HG03097 (cell line): ENCODE measurements around the gene PPT2.
"Not testable (repeated sequence)": the region's sequence is repeated elsewhere in the genome, so short reads cannot be mapped to it uniquely, and the experiment has no call there.

Source experiments
- ATAC-seq: cut with Tn5 transposase; IDR thresholded peaks from one replicate; pipeline ENCODE4 v1.9.1; 2021; ENCODE audit not compliant: unreplicated experiment, low FRiP score

PPT2 gene

DNA sequence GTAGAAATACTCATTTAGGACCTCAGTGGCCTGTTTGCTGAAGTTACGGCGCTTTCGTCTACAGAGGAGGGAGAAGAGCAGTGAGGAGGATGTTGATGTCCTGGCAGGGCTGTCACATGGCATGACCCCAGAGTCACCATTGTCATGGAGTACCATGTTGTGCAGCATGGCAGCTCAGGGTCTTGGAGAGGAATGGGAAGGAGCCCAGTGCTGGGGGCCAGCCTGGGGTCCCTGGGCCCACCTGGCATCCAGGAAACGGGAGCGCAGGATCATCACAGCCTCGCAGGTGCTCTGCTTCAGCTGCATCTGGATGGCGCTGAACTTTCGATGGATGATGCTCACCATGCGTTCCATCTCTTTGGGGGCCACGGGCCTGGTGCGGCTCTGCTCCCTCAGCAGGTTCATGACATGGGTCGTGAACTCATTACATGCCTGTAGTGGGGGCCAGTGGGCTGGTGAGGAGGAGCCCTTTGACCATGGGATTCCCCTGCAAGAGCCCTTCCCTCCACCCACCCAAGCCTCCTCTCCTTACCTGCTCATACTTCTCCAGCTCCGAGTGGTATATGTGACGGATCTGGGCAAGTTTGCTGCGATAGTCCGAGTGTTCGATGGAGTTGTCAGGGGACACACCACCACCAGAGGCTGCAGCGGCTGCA, 33.9 kb downstream of the PPT2 start:
- not testable (repeated sequence) for ATAC-seq

DNA sequence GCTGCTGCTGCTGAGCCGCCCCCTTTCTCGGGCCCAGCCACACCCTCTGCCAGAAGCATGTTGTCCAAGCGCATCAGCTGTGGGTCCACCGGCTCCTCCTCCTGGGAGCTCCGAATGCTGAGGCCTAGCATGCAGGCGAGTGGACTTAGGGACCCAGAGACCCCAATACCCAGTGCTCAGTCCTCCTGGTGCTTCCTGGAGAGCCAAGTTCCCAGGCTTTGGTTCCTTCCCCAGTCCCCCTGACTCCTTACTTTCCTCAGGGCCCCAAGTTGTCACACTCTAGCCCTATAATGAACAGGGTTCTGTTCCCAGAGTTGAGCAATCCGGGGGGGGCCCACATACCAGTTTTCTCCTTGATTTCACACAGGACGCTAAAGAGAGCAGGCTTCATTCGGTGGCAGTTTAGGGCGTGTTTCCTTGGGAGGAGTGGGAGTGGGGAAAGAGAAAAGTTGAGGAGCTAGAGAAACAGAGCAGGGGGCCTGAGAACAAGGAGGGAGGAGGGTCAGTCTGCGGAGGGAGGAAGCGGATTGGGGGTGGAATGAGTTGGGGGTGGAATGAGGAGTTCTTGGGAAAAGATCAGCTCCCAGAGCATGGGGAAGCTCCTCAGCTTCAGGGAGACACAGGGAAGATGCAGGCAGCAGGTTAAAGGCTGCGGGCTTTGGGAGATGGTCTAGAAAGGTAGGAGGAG, 34.6 kb downstream of the PPT2 start:
- no peak for ATAC-seq

DNA sequence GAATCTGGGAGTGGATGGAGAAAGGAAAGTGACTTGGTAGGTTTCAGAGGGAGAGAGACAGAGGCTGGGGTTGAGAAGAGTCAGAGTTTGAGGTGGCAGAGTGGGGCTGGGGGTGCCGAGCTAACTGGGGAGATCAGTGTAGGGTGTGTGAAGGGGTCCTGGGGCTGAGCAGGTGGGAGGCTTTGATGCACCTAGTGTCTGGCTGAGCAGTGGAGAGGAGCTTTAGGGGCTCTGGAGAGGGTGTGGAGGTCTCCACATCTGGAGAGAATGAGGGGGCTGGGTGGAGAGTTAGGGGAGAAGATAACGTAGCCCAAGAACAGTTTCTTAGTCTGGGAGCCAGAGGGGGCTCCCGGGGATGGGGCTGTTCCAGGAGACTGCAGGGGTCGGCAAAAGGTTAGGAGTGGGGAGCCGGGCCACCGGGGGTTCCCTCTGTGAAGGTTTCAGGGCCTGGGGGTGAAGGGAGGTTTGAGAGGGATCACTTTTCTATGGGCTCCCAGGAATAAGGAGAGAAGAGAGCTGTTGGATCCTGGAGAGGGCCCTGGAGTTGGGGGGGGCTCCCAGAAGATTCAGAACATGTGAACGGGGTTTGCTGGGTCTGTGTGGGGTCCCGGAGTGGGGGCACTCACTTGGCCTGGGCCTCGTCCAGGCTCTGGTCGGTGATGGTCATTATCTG, 35.3 kb downstream of the PPT2 start:
- ATAC-seq: no peak

DNA sequence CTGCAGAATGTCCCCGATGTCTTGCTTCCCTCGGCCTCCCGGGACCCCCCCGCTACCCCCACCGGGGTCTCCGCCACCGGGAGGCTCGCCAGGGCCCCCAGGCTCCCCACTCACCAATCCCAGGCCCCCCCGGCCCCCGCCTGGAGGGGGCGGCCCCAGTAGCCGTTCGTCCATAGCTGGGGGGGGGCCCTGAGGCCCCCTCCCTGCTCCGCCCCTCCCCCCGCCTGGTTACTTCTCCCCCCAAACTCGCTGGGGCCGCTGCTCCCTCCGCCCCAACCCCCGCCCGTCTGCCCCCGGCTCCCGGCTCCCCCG, 35.8 kb downstream of the PPT2 start:
- no peak for ATAC-seq

DNA sequence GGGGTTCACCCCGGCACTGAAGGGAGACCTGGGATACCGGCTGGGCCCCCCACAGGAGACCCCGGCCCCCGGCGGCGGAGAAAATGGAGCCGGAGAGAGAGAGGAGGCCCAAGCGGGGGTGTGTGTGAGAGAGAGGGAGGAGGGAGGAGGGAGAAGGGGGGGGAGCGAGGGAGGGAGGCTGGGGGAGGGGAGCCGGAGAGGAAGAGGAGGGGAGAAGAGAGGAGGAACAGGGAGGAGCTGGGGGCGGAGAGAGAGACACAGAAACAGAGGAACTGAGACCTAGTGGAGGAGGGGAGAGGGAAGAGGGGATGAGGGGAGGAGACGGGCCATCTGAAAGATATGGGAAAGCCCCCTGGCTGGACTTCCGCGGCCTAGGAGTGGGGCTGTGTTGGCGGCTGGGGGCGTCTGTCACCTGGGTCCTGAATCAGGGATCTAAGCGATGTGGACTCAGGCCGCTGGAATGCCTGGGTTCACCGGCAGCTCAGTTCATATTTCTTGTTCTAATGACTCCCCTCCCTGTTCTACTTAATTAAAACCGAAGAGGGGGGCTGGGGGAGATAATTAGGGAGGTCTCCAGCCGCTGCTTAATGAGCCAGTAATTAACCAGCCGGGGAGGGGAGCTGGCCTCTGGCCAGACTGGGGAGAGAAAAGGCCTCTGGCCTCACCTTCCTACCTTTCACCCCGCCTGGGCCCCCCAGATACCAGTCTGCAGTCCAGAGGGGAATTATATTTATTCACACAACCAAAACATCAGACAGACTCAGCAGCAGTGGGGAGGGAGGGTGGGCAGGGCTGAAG, 36.3 kb downstream of the PPT2 start, which contains the start of gene PBX2:
Gene PBX2 (minus strand): TSS at position 149 of the 798 bp plus-strand sequence. CDS start 287 bp downstream, outside the sequence.
- ATAC-seq: no peak

DNA sequence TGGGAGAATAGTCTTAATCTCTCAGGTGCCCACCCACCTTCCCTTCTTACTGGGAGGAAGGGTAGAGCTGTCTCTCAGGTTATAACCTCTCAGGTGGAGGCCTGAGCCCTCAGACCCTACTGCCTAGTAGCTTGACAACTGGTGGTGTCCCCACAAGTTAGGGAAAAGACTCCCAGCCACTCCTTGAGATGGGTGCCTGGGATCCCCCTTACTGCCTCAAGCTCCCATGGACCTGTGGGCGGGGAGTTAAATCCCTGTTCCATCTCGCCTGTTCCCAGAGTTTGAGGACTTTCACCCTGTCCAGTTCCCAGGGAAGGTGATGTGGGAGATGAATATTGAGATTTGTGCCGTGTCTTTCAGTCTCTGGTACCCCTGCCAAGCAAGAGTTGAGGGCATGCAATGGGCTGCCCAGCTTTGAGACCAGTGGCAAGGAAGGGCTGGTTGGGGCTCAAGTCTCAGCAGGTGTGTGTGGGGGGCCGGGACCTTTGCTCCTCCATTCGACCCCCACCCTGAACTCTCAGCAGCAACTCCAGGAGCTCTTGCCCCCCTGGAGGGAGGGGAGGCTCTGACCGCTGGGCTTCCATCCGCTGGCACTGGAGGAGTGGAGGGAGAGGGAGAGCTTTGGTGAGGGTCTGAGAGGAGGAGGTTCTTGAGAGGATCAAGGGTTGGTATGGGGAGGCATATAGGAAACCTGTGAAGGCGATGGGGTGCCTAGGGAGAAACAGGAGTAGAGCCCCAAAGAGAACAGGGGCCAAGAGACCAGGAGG, 37.2 kb downstream of the PPT2 start:
- ATAC-seq: no peak

DNA sequence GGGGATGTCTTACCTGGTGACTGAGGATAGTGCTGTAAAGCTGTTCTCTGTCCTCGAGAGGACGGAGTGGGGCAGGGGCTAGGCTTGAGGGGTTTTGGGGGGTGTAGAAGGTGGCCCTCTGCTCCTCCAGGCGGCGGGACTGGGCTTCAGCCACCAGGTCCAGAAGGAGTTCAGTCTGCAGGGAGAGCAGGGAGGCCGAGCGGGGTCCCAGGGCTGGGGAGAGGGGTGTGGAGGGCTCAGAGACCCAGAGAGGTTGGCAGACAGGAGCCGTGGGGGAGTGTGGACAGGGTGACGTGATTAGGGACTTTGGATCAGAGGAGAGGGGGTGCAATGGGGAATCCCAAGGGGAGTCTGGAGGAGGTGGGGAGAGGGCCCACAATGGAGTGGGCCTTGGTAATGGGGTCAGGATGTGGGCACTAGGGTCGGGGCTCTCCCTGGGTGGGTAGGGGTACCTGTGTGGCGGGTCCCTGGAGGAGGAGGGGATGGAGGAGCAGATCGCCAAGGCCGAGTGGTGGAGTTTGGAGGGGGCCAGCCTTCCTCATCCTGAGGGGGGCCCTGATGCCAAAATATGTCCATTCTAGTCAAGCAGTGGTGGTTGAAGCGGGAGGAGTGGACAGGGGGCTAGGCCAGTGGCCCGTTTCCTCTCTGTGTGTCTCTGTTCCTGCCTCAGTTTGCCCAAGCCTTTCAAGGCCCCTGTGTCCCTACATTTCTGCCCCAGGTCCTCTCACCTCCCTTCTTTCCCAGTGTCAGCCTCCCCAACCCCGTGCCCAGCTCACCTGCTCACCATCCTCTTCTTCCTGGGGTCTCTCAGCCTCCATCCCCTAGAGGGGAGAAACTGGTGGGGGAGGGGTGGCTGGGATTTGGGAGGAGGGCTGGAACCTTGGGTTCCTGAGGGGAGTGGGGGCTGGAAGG, 38.0 kb downstream of the PPT2 start:
- no peak for ATAC-seq

DNA sequence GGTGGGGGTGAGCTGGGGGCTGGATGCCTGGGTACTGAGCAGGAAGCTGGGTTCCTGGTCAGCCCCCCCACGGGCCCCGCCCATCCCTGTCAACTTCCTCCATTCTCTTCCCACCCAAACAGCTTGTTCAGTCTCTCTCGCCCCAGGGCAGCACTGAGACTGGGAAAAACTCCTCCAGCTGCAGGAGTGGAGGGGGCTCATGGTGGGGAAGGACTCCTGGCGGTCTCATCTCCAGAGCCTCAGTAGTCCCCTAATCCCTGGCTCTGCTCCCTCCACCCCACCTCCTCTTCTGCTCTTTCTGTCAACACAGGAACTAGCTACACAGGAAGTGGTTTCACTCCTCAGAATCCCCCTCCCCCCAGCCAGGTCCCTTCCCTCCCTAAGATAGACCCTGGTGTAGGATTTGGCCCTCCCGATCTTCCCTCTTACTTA, 38.7 kb downstream of the PPT2 start, which contains the start of gene GPSM3:
Gene GPSM3 (minus strand): TSS at position 36 of the 432 bp plus-strand sequence. CDS start 130 bp downstream, outside the sequence.
- no peak for ATAC-seq

DNA sequence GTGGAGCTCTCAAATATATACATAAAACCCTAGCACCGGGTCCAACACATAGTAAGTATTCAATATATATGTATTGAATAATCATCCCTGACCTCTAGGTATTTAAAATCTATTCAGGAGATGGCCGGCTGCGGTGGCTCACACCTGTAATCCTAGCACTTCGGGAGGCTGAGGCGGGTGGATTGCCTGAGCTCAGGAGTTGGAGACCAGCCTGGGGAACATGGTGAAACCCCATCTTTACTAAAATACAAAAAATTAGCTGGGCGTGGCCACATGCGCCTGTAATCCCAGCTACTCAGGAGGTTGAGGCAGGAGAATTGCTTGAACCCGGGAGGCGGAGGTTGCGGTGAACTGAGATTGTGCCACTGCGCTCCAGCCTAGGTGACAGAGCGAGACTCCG, 39.2 kb downstream of the PPT2 start:
- not testable (repeated sequence) for ATAC-seq

DNA sequence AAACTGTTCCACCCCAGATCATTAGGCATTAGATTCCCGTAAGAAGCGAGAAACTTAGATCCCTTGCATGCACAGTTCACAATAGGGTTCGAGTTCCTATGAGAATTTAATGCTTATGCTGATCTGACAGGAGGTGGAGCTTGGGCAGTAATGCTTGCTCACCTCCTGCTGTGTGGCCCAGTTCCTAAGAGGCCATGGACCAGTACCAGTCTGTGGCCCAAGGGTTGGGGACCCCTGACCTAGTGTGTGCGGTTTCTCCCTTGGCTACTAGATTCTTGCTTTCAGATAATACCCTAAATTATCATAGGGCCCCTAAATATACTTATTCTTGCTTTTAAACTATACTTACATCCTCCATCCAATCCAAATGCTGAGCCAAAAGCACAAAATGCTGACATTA, 40.4 kb downstream of the PPT2 start:
- ATAC-seq: no peak

DNA sequence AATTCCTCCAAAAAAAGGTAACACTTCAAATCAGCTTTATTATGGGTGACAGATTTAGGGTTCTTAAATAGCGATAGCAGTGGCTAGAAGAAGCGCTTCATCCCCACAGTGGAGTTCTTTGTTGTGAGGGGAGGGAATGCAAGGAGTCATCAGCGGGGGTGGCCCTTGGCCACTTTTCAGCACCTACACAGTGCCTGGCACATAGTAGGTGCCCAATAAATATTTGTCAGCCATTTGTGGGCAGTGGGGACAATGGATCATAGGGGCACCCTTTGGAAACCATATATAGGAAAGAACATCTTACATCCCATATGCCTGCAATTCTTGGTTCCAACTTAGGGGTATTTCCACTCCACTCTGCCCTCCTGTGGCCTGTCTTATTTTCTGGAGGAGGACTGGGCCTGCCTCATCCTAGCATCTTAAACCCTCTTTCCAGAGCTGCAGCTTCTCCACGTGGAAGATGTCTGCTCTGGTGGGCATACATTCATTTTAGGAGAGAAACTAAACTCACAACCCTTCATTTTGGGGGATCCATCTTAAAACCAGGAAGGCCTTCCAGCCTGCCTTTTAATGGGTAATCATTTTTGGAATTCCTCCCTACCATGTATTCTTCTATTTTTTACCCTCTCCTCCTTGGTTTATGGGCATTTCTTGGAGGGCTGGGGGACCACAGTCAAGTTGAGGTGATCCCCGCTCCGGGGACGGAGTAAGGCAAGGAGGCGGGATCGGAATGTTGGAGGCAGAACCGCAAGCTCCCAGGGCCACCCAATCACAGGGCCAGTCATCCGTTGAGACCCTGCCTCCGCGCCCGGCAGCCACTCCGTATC, 41.1 kb downstream of the PPT2 start:
- no peak for ATAC-seq

DNA sequence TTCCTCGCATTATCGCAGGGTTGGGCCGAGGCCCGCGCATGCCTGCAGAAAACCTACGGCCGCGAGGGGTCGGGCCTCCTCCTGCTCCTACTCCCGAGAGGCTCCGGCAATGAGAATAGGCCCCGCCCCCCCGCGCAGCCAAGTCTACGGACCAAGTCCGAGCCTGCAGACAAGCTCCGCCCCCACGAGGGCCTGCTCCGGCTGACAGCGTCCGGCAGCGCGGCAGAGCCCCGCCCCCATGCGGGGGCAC, 41.6 kb downstream of the PPT2 start:
- peak; percentile 78 for ATAC-seq

DNA sequence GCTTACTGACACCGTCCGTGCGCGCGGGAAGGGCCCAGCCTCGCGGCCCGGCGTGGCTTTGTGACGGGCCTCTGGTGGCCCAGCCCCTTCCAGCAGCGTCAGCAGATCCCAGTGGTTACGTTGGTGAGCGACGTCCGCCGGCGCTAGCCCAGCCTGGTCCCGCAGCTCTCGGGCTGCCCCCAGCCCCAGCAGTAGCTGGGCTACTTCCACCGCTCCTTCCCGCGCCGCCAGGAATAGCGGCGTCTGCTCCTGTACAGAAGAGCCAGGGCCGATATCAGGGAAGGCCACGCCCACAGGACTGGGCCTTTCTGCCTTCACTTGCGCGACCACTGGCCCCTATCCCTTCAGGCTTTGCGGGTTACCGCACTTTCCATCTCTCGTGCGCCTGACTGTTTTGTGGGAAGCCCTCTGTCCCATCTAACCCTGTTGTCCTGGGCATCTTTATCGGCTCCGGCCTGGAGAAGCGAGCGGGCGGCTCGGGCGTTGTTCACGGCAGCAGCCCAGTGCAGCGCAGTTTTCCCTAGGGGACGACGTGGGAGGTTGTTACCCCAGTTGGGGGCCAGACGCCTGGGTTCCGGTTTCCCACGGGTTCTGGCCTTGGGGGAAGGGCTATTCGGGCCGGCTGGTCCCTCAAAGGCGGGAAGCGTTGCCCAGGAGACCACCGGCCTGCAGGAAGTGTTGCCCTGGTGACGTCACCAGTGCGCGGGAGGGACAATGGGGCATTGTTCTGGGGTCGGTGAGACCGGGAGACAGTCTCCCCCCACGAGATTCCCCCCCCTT, 42.2 kb downstream of the PPT2 start:
- ATAC-seq: no peak

DNA sequence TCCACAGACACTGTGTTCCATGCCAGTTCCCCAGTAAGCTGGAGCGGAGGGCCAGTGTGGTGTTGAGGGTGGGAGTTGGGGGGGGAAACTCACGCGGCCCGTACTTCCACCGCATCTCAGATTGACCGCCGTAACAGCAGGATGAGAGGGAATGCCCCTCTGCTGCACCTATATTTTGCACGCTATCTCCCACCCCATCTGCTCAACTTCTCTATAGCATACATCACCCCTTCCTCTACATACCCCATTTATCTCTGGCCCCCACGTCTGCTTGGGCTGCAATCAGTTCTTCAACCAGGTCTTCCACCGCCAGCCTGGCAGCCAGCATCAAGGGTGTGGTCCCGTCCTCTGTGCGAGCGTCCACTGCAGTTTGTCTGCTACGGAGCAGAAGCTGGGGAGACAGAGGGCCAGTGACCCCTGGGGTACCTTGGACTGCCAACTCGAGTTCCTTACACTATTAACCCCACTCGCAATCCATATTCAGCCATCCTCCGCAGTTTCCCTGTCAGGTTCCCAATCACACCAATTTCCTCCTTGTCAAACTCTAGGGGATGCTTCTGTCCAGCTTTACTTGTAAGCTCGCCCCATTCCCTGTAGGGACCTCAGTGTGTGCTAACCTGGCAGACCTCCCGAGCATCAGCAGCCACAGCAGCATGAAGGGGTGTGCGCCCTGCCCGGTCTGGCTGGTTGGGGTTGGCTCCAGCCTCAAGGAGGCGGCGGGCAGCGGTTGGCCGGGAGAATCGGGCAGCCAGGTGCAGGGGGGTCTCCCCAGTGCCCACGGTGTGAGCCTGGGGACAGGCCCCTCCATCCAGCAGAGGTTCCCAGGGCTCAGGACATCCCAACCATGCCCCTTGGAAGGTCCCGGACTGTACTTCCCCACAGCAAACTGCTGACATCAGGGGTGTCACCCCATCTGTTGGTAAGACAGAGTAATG, 43.0 kb downstream of the PPT2 start:
- ATAC-seq: no peak

DNA sequence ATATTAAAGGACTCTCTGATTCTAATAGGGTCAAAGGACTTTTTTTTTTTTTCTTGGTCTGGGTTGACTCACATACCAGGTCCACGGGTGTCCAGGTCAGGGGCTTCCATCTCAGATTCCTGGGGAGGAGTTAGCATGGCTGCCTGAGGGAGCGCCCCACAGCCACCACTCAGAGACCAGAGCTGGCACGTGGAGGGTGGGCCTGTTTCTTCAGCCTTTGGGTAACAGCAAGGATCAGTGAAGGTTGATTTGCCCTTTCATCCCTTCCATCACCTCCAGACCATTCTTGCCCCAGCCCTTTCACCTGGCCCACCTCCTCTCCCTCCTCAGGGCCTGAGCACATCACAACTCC, 44.4 kb downstream of the PPT2 start:
- ATAC-seq: no peak

DNA sequence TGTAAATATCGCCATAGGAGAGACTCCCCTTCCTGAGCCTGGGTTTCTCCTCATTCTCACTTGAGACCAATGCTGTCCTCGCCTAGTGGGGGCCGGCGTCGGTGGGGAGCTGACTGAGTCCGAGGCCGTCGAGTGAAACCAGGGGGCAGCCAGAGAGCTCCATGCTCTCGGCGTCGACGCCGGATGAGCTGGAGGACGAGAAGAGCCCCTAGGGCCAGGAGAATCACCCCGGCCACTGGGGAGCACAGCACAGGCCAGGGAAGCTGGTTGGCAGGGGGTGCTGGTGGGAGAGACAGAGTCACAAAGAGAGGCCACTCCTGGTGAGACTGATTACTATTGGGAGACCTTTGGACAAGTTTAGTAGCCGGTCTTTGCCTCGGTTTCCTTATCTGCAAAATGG, 44.9 kb downstream of the PPT2 start:
- no peak for ATAC-seq
